ENCODE measurements around the gene CHCHD3. TPM values are rescaled to one million over a fixed set of nuclear protein-coding genes. Genes with fewer than 3 reads are reported as not detected.

CHCHD3 gene
- total RNA-seq, 1 experiment from 2014 or later = 102 TPM

GRCh38 chr7:132950725-132951124 lies 131.2 kb downstream of the CHCHD3 start:
- no peak for TF ChIP-seq CTCF (IDR thresholded peaks at IDR 0.05; ENCODE audit: insufficient read depth in 1 of 2, low read depth in 1 of 2, low read length in 1 of 2, severe bottlenecking in 1 of 2, unreplicated experiment in 1 of 2)
- POLR2A ChIA-PET = no interaction called here
- no peaks in the 10 kb centered on the region for H3K9me3 Mint-ChIP-seq (ENCODE audit: unreplicated experiment)
- Histone ChIP-seq H3K4me1 (no peaks in the 10 kb centered on the region), H3K9me3 (no peaks in the 10 kb centered on the region), H3K4me3 (ENCODE audit: low read depth, low read length) (no peak overlapping the region), H3K36me3 (ENCODE audit: control insufficient read depth, insufficient read depth, low read length) (no peaks in the 10 kb centered on the region), H3K27me3 (replicated peaks; ENCODE audit: control insufficient read depth, insufficient read depth, low read length) (no peaks in the 10 kb centered on the region)
- intact Hi-C loops (cut with micrococcal nuclease; ENCODE audit: unreplicated experiment) = no loop called here
- CTCF ChIA-PET = no interaction called here
- H3K4me3 Mint-ChIP-seq (ENCODE audit: unreplicated experiment) = no peak overlapping the region
- H3K27ac Mint-ChIP-seq (ENCODE audit: unreplicated experiment) = no peak overlapping the region
- H3K36me3 Mint-ChIP-seq (ENCODE audit: insufficient read depth, unreplicated experiment) = peaks cover 8% of the 10 kb centered on the region
- DNase-seq = no peak
- BruUV-seq (replicated peaks) = no TSS peak
- H3K4me1 Mint-ChIP-seq (ENCODE audit: low read depth, unreplicated experiment) = no peaks in the 10 kb centered on the region
- no peaks in the 10 kb centered on the region for H3K27me3 Mint-ChIP-seq (ENCODE audit: insufficient read depth, unreplicated experiment)

- POLR2A ChIA-PET = no interaction called here
- H3K9me3 Mint-ChIP-seq (ENCODE audit: unreplicated experiment) = no peaks in the 10 kb centered on the region
Measured at GRCh38 chr7:132947011-132947410, 134.9 kb downstream of the CHCHD3 start.

GRCh38 chr7:132944774-132945173 lies 137.1 kb downstream of the CHCHD3 start:
- no TSS peak for BruUV-seq (replicated peaks)
- POLR2A ChIA-PET = no interaction called here
- Histone ChIP-seq H3K36me3 (ENCODE audit: control insufficient read depth, insufficient read depth, low read length) (no peaks in the 10 kb centered on the region), H3K4me1 (no peaks in the 10 kb centered on the region), H3K9me3 (no peaks in the 10 kb centered on the region), H3K4me3 (ENCODE audit: low read depth, low read length) (no peak overlapping the region), H3K27me3 (replicated peaks; ENCODE audit: control insufficient read depth, insufficient read depth, low read length) (no peaks in the 10 kb centered on the region)
- H3K9me3 Mint-ChIP-seq (ENCODE audit: unreplicated experiment) = no peaks in the 10 kb centered on the region
- CTCF ChIA-PET = no interaction called here
- H3K27me3 Mint-ChIP-seq (ENCODE audit: insufficient read depth, unreplicated experiment) = no peaks in the 10 kb centered on the region
- H3K36me3 Mint-ChIP-seq (ENCODE audit: insufficient read depth, unreplicated experiment) = no peaks in the 10 kb centered on the region
- DNase-seq = no peak
- H3K4me3 Mint-ChIP-seq (ENCODE audit: unreplicated experiment) = no peak overlapping the region
- H3K4me1 Mint-ChIP-seq (ENCODE audit: low read depth, unreplicated experiment) = no peaks in the 10 kb centered on the region
- no peak for TF ChIP-seq CTCF (IDR thresholded peaks at IDR 0.05; ENCODE audit: insufficient read depth in 1 of 2, low read depth in 1 of 2, low read length in 1 of 2, severe bottlenecking in 1 of 2, unreplicated experiment in 1 of 2)
- no peak overlapping the region for H3K27ac Mint-ChIP-seq (ENCODE audit: unreplicated experiment)
- intact Hi-C loops (cut with micrococcal nuclease; ENCODE audit: unreplicated experiment) = no loop called here

More at GRCh38 chr7:132947011-132947410, 134.9 kb downstream of the CHCHD3 start:
- Histone ChIP-seq H3K36me3 (ENCODE audit: control insufficient read depth, insufficient read depth, low read length) (no peaks in the 10 kb centered on the region), H3K27me3 (replicated peaks; ENCODE audit: control insufficient read depth, insufficient read depth, low read length) (no peaks in the 10 kb centered on the region), H3K9me3 (no peaks in the 10 kb centered on the region), H3K4me3 (ENCODE audit: low read depth, low read length) (no peak overlapping the region), H3K4me1 (no peaks in the 10 kb centered on the region)
- no peak for TF ChIP-seq CTCF (IDR thresholded peaks at IDR 0.05; ENCODE audit: insufficient read depth in 1 of 2, low read depth in 1 of 2, low read length in 1 of 2, severe bottlenecking in 1 of 2, unreplicated experiment in 1 of 2)
- intact Hi-C loops (cut with micrococcal nuclease; ENCODE audit: unreplicated experiment) = no loop called here
- H3K4me1 Mint-ChIP-seq (ENCODE audit: low read depth, unreplicated experiment) = no peaks in the 10 kb centered on the region
- CTCF ChIA-PET = no interaction called here
- H3K4me3 Mint-ChIP-seq (ENCODE audit: unreplicated experiment) = no peak overlapping the region
- no peak overlapping the region for H3K27ac Mint-ChIP-seq (ENCODE audit: unreplicated experiment)
- BruUV-seq (replicated peaks) = no TSS peak
- no peaks in the 10 kb centered on the region for H3K36me3 Mint-ChIP-seq (ENCODE audit: insufficient read depth, unreplicated experiment)
- no peak for DNase-seq
- no peaks in the 10 kb centered on the region for H3K27me3 Mint-ChIP-seq (ENCODE audit: insufficient read depth, unreplicated experiment)
